ENCODE data around the gene OCA2. TPM values are rescaled to one million over a fixed set of nuclear protein-coding genes. Genes with fewer than 3 reads are reported as not detected.
A peak's percentile ranks its signal among the peaks of the same experiment; 100 is the strongest.

Gene OCA2
- total RNA-seq, 1 donor from 2014 or later = 0.26 TPM

- no peaks in the 10 kb centered on the region for H3K36me3 ChIP-seq (ENCODE audit: control insufficient read depth, insufficient read depth, low read length)
- no peak for DNase-seq (ENCODE audit: low read depth)
- TF ChIP-seq, protein P1, sequence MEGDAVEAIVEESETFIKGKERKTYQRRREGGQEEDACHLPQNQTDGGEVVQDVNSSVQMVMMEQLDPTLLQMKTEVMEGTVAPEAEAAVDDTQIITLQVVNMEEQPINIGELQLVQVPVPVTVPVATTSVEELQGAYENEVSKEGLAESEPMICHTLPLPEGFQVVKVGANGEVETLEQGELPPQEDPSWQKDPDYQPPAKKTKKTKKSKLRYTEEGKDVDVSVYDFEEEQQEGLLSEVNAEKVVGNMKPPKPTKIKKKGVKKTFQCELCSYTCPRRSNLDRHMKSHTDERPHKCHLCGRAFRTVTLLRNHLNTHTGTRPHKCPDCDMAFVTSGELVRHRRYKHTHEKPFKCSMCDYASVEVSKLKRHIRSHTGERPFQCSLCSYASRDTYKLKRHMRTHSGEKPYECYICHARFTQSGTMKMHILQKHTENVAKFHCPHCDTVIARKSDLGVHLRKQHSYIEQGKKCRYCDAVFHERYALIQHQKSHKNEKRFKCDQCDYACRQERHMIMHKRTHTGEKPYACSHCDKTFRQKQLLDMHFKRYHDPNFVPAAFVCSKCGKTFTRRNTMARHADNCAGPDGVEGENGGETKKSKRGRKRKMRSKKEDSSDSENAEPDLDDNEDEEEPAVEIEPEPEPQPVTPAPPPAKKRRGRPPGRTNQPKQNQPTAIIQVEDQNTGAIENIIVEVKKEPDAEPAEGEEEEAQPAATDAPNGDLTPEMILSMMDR (IDR thresholded peaks at IDR 0.05; ENCODE audit: insufficient read depth, low read length, severe bottlenecking) = no peak
- no peak for FAIRE-seq
- H3K4me3 ChIP-seq (ENCODE audit: low read depth, low read length) = no peak overlapping the region
- H3K27me3 ChIP-seq (ENCODE audit: control insufficient read depth, insufficient read depth, low read length) = peaks cover 20% of the 10 kb centered on the region
These were observed 533 bp upstream of the OCA2 start for GRCh38 chr15:28099555-28100140.

GRCh38 chr15:28098360-28098765 lies 752 bp downstream of the OCA2 start:
- TF ChIP-seq, protein P1 (IDR thresholded peaks at IDR 0.05; ENCODE audit: insufficient read depth, low read length, severe bottlenecking) = no peak
- no peak for DNase-seq (ENCODE audit: low read depth)
- Histone ChIP-seq H3K36me3 (ENCODE audit: control insufficient read depth, insufficient read depth, low read length) (no peaks in the 10 kb centered on the region), H3K27me3 (ENCODE audit: control insufficient read depth, insufficient read depth, low read length) (peaks cover 20% of the 10 kb centered on the region), H3K4me3 (ENCODE audit: low read depth, low read length) (no peak overlapping the region)
- no peak for FAIRE-seq

DNA sequence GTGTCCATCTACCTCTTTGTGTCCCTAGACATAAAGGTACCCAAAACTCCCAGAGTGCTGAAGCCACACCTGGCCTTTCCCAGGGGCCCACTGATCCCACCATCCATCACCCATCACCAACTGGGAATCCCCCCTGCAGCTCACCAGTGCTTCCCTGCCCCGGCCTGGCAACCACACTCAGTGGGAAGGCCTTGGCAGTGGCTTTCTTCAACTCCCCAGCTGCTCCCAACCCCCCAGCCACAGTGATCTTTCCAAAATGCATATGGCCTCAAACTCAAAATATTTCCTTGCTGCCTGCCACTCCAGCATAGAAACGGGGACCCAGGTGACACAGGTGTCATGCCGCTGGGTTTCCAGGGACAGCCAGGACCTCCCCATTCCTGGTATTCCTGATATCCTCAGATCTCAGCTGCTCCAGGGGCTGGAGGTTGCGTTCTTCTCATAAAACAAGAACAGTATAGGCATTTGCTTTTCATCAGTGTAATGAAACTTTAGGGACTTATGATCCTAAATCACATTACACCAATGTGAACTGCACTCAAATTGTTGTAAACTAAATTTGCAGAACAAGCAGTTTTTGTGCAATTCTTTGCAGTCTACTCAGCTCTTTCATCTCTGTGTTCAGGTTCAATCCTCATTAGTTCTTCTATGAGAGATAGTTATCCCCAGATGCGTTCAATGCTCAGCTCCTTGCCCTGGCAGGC lies 1.3 kb downstream of the OCA2 start:
- TF ChIP-seq, protein P1 (IDR thresholded peaks at IDR 0.05; ENCODE audit: insufficient read depth, low read length, severe bottlenecking) = no peak
- no peak overlapping the region for H3K4me3 ChIP-seq (ENCODE audit: low read depth, low read length)
- DNase-seq (ENCODE audit: low read depth) (no peak), FAIRE-seq (no peak)
- H3K27me3 ChIP-seq (ENCODE audit: control insufficient read depth, insufficient read depth, low read length) = peaks cover 20% of the 10 kb centered on the region
- no peaks in the 10 kb centered on the region for H3K36me3 ChIP-seq (ENCODE audit: control insufficient read depth, insufficient read depth, low read length)

DNA sequence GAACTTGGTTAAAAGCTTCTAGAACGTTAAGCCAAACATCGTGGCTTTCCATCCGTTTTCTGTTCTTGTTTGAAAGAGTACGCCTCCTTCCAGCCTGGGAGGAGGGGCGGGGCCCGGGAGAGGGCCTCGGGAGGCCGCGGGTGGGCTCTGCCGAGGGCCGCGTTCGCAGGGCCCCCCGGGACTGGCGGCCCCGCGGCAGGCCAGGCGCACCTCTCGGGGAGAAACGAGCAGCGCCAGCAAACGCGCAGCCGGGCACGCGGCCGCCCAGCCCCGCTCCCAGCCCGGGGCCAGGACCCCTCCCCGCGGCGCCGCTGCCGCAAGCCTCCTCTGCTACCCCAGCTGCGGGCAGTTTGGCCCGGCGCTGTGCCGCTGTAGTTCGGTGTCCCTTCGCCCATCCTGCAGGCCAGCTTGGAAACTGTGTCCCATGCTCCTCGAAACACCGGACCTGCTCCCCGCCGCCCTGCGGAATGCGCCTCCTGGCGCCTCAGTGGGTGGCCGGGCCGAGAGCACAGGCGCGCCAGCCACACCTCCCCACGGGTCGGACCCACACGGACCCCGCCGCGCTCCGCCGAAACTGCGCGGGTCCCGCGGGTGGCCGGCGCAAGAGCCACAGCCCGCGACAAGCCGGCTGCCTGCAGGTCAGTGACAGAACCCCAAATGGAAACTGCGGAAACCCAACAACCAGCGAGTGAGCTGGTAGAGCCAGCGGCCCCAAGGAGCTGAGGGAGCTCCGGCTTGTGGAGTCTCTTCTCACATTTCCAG lies 2.3 kb downstream of the OCA2 start:
- Histone ChIP-seq H3K36me3 (ENCODE audit: control insufficient read depth, insufficient read depth, low read length) (no peaks in the 10 kb centered on the region), H3K4me3 (ENCODE audit: low read depth, low read length) (peak overlapping the region; percentile 1), H3K27me3 (ENCODE audit: control insufficient read depth, insufficient read depth, low read length) (peaks cover 20% of the 10 kb centered on the region)
- DNase-seq (ENCODE audit: low read depth) = no peak
- FAIRE-seq = no peak
- TF ChIP-seq, protein P1 (IDR thresholded peaks at IDR 0.05; ENCODE audit: insufficient read depth, low read length, severe bottlenecking) = no peak

- DNase-seq (ENCODE audit: low read depth) (no peak), FAIRE-seq (no peak)
- Histone ChIP-seq H3K4me3 (ENCODE audit: low read depth, low read length) (peak overlapping the region; percentile 1), H3K27me3 (ENCODE audit: control insufficient read depth, insufficient read depth, low read length) (peaks cover 20% of the 10 kb centered on the region), H3K36me3 (ENCODE audit: control insufficient read depth, insufficient read depth, low read length) (no peaks in the 10 kb centered on the region)
- TF ChIP-seq, protein P1 (IDR thresholded peaks at IDR 0.05; ENCODE audit: insufficient read depth, low read length, severe bottlenecking) = no peak
These were observed 2.8 kb downstream of the OCA2 start for GRCh38 chr15:28096411-28096669.
